ENCODE results near the gene CIAO3. TPM values are rescaled to one million over a fixed set of nuclear protein-coding genes. Genes with fewer than 3 reads are reported as not detected.

Gene CIAO3
- 23.2 and 34.6 TPM in 2 replicates for total RNA-seq

DNA sequence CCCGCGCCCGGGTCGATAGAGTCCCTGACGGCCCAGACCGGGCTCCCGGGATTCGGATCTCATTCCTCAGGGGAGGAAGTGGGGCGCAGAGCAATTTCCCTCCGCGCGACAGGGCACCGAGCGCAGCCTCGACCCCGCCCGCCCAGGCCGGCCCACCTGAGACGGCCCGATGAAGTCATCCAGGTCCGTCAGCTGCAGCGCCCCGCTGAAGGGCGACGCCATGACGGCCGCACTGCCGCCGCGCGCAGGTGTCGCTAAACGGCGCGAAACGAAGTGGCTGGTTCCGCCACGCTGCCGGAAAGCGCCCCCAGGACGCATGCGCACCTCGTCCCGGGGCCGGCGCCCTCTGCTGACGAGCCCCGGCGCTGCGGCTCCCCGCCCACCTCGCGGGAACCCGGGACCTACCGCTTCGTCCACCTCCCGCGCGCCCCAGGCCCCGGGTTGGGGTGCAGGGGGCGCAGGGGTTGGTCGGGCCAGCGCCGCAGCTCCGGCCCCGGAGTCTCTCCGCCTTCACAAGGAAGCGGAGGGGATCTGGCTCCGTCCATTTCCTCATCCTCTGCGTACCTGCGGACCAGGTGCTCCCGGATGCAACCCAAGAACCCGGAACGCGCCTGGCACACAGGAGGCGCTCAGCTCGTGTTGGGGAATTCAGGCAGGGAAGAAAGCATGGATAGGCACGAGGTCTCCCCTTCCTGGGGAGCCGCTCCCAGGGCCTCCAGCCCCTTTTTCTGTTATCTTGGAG is at the start of gene CIAO3:
CIAO3 (minus strand) TSS at position 234 of the 742 bp plus-strand sequence; CDS start at position 222, 12 bp downstream.
- DNase-seq (ENCODE audit: low read depth in 2 of 2) = peak; percentile 79 to 93

DNA sequence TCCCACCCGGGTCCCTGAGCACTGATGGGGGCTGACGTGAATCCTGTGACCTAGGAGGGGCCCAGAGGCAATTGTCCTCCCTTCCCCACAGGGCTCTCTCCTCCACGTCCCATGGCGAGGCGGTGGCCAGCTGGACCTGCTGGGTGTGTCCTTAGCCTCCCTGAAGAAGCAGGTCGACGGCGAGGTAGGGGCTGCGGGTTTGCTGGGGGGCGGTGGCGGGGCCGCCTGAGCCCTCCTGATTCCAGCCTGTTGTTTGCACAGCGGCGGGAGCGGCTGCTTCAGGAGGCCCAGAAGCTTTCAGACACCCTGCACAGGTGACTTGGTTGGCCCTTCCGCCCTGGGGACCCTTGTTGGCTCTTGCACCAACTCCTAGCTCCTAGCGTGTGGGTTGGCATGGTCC is 49.3 kb upstream of the CIAO3 start:
- DNase-seq (ENCODE audit: low read depth in 2 of 2) = no peak

DNA sequence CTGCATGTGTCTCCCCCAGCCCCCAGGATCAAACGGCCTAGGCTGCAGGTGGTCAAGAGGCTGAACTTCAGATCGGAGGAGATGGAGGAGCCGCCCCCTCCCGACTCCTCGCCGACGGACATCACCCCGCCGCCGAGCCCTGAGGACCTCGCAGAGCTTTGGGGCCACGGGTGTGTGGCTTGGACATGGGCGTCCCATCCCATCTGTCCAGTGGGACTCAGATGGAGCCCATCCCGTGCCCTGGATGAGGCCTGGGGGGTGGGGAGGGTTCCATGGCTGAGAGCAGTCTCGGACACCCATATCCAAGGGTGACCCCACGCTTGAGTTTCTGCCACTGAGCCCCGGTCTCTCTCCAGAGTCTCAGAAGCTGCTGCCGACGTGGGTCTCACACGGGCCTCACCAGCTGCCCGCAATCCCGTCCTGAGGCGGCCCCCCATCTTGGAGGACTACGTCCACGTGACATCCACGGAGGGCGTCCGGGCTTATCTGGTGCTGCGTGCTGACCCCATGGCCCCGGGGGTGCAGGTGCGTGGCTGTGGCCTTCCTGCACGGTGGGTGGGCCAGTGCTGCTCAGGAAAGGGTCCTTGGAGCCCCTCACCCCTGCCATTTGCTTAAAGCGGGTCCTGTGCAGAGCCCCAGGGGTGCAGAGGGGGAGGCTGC is 48.5 kb upstream of the CIAO3 start:
- no peak for DNase-seq (ENCODE audit: low read depth in 2 of 2)

DNA sequence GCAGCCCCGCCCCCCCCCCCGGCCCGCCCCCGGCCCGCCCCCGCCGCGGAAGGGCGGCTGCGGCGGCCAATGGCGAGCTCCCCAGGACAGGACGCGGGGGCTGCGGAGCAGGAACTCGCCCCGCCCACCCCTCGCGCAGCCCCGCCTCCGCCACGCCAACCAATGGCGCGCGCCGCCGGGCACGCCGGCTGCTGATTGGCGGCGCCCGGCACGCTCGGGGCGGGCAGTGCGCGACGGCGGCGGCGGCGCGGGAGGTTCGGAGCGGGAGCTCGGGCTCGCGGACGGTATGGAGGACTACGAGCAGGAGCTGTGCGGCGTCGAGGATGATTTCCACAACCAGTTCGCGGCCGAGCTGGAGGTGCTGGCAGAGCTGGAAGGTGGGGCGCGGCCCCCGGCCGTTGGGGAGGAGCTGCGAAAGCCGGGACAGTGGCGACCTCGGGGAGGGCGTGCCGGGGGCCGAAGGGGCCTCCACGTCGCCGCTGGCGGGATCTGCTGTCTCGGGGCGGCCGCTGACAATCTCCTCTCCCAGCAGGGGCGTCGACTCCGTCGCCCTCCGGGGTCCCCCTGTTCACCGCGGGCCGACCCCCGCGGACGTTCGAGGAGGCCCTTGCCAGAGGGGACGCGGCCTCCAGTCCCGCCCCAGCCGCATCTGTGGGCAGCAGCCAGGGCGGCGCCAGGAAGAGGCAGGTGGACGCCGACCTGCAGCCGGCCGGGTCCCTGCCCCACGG is 47.8 kb upstream of the CIAO3 start, which contains the start of gene CHTF18:
CHTF18 (plus strand) TSS at position 222 of the 728 bp plus-strand sequence; CDS start at position 287, 65 bp downstream.
- peak; percentile 74 to 95 for DNase-seq (ENCODE audit: low read depth in 2 of 2)

DNA sequence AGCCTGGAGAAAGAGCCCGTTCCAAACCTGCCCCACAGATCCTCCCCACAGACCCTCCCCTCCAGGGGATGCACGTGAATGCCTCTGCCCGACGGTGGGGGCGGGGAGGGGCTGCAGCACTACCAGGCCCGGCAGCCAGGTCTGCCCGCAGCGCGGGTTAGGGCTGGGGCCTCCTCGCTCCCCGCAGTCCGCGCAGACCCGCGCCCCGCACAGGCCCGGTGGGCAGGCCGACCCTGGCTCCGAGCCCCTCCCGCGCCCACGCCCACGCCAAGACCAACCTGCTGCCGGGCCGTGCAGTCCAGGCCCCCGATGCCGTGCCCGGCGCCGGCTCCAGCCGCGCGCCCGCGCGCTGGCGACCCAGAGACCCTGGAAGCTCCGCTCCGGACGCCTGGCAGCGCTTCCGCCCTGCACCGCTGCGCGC is 47.2 kb upstream of the CIAO3 start, which contains the start of gene RPUSD1:
RPUSD1 (minus strand) TSS at position 404 of the 421 bp plus-strand sequence. CDS start 644 bp downstream, outside the sequence.
- DNase-seq (ENCODE audit: low read depth in 2 of 2) = no peak

DNA sequence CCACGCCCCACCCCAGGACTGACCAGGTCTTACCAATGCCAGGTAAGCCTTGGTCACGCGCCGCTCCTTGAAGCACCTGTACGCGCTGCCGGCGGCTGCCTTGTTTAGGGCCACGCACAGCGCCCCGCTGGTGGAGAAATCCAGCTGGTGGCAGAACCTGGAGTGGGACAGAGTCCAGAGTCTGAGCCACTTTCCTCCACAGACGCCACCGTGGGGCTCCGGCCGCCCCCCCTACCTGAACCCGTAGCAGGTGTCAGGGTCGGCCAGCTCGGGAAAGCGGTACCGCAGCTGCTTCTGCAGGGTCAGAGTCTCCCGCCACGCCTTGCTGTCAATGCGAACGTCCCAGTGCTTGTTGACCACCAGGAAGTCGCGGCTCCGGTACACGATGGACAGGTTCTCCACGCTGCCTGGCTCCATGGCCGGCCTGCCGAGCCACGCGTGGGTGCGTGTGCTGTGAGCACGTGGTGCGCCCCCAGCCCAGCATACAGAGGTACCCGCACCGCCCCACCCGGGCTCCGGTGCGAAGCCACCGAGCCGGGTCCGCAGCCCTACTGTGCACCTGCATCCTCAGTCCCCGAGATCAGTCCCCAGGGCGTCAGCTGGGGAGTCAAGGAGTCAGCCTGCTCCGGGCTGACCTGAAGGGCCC is 46.6 kb upstream of the CIAO3 start:
- DNase-seq (ENCODE audit: low read depth in 2 of 2) = no peak

DNA sequence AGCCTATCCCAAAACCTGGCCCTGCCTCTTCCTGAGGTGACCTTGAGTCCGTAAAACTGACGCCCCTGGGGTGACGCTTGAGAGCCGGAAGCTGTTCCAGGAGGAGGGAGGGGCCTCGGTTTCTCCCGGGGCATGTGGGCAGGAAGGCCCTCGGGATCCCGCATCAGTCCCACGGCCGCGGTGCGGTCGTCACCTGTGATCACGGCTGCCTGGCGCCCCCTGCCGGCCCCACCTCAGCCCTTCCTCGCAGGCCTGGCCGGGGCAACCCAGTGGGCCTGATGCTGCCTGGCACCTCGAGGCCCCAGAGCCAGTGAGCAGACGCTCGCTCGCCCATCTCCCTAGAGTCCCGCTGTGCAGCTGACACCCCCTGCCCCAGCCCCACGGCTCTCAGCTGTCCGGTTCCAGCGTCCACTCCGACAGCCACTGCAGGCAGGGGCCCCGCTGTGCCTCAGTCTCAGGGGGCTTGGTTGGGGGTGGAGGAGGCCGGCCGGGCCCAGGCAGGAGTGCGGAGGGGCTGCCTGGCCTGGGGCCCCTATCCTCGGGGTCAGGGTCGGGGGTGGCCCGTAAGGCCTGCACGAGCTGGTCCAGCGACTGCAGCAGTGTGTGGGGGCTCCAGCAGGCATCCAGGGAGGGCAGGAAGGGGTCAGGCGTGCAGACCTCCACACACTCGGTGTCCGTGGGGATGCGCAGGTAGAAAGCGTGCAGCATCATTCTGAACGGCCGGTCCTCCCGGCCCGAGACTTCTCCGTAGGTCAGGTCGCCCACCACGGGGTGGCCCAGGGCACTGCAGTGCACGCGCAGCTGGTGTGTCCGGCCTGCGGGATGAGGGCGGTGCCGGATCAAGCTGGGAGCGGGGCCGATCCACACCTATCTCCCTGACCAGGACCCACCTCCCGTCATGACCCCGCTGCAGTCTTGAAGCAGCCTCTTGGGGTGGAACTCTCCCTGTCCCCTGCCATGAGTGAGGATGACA is 45.1 kb upstream of the CIAO3 start:
- peak; percentile 18 to 58 for DNase-seq (ENCODE audit: low read depth in 2 of 2)

DNA sequence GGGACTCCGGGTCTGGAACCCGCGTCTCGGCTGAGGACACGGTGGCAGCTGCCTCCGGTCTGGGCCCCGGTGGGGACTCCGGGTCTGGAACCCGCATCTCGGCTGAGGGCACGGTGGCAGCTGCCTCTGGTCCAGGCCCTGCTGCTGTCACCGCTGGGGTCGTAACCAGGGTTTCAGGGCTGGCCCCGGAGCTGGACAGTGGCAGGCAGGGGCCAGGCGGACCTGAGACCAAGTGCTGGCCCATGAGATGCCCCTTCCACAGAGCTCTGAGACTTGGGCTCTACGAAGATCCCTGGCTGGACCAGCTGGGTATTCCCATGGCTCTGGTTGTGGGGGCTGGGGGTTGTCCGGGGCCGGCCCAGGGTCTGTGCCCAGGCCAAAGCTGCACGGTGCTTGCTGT is 43.6 kb upstream of the CIAO3 start:
- DNase-seq (ENCODE audit: low read depth in 2 of 2) = no peak

DNA sequence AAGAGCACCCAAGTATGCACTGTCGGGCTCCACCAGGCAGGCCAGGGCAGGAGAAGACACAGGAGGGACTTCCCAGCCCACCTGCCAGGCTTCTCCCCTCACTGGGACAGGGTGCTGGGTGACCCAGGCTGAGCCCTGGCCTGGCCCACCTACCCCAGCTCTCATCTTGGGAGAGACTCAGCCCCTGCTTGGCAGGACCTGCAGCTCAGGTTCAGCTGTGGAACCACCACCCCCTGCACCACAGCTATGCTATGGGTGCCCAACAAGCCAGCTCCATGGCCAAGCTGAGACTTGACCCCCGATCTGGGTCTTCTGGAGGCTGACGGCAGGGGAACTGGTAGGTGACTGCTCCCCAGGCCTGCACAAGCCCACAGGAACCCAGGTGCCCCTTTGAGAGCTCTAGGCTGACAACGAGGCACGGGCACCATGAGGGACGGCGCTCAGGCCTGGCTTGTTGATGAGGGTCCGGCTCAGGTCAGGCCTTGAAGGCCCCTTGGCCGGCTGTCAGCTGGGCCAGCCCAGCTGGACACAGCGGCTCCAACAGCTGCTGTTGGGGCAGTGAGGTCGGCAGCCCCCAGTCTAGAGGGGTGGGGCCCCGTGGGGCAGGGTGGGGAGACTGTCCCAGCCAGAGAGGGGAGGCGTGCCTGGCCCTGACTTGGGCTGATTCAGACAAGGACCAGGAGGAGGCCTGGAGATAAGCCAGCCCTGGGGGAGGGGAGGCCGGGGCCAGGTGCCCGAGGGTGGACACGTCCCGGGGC is 42.8 kb upstream of the CIAO3 start:
- DNase-seq (ENCODE audit: low read depth in 2 of 2) = no peak

DNA sequence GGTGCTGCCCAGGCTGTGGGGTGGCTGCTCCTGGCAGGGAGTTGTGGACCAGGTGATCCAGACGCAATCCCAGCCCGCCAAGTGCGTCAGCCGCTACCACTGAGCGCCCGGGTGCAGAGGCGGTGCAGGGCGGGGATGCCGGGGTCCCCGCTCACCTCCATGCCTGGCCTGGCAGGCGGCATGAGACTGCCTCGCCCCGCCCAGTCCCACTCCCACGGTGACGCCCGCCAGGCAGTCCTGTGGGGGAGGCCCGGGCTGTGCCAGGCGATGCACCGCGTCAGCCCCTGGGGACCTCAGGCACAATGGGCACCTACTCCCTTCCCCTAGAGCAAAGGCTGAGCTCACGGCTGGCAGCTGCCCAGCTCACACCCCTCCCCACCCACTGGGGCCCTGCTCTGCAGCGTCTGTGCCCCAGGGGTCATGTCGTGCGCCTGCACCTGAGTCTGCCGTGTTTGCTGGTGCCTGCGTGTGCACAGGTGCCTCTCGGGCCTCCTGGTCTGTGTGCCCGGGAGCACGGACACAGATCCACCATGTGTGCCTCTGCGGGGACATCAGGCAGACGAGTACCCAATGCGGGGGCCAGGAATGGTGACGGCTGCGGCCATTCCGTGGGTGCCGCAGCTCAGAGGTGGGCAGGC is 42.1 kb upstream of the CIAO3 start:
- no peak for DNase-seq (ENCODE audit: low read depth in 2 of 2)

DNA sequence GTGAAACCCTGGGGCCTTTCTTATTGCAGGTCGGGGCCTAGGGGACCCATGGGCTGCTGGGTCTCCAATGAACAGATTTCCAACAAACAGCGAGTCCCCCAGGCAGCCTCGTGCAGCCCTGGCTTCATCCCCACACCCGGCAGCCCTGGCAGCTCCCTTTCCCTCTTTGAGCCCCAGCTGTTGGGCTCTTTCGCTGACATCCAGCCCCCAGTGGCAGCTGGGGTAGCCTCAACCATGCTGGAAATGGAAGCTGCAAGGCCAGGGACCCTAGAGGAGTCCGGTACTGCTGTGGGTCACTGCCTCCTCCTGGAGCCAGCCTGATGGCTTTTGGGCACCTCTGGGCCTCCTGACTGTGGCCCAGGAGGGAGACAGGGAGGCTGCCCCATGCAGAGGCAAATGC is 41.5 kb upstream of the CIAO3 start:
- DNase-seq (ENCODE audit: low read depth in 2 of 2) = no peak

DNA sequence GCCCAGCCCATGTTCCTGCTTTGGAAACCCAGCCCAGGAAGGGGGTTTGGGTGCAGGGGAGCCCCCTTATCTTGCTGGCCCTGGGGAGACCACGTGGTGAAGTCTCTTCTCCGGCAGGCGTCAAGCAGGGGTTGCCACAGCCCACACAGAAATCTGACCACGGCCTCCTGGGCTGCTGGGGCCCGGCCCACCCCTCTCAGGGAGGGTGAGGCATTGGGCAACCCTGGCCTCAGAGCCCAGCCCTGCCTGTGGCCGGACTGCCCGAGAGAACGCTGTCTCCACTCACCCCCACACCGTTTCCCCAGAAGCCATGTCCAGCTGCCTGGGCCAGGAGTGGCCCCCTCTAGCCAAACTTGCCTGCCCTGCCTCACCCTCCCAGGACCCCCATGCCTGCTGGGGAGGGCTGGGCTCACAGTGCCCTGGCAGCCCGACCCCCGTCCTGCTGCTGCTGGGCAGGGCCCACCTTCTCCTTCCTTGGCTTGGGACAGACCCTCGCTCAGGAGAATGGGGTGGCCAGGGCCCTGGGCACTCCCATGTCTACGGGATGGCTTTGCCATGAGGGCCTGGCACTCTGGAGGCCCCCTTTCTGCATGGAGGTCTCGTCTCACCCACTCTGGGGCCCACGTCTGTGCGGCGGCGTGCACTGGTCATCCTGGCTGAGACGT is 40.7 kb upstream of the CIAO3 start:
- DNase-seq (ENCODE audit: low read depth in 2 of 2) = no peak

DNA sequence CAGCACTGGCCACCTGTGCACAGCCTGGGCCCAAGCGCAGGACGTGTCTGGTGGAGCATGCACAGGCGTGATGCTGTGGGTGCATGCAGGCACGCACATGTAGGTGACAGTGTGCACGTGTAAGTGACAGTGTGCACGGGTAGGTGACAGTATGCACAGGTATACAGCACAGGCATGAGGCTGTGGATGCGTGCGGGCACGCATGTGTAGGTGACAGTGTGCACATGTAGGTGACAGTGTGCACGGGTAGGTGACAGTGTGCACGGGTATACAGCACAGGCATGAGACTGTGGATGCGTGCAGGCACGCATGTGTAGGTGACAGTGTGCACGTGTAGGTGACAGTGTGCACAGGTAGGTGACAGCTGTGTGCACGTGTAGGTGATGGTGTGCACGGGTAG is 39.5 kb upstream of the CIAO3 start:
- DNase-seq (ENCODE audit: low read depth in 2 of 2) = no peak

DNA sequence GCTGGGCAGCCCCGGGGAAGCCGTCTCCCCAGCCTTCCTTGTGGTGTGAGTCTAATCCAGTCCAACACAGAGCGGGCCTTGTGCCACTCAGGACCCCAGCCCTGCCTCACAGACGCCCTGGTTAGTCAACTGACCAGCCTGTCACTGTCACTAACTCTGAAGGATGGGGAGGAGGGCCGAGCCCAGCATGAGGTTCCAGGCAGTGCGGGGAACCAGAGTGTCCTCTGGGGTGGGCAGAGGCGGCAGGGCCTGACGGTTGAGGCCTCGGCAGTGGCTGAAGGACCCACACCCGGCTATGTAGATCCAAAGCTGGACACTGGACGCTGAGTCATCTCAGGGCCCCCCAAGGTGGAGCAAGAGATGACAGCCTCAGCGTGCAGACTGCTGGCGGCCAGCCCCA is 38.8 kb upstream of the CIAO3 start:
- no peak for DNase-seq (ENCODE audit: low read depth in 2 of 2)

DNA sequence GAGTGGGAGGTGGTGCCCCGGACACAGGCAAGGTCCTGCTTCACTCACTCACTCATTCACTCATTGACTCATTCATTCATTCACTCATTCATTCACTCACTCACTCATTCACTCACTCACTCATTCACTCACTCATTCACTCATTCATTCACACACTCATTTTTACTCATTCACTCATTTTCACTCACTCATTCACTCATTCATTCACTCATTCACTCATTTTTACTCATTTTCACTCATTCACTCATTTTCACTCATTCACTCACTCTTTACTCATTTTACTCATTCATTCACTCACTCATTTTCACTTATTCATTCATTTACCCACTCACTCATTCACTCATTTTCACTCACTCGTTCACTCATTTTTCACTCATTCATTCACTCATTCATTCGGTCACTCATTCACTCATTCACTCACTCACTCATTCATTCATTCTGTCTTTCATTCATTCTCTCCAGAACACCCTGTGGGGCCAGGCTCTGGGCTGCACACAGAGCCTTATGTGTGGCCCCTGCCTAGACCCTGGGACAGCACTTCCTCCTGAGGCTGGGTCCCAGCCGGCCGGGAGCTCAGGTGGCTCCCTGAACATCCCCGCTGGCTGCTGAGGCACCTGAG is 38.2 kb upstream of the CIAO3 start:
- DNase-seq (ENCODE audit: low read depth in 2 of 2) = no peak

DNA sequence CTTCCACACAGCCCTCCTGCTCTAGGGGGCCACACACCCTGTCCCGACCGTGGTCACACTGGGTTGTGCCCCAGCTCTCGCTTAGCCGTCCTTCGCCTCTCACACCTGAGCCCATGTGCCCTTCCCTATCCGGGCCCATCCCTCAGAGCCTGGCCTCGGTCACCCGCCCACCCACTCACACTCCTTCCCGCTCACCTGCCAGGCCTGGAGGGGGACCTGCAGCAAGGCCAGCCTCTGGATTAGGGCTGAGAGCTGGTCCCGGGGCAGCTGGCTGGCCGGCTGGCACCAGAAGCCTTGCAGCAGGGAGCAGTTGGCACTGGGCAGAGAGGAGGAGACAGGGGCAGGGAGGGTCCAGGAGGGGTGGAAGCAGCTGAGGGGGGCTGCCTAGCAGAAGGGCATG is 37.6 kb upstream of the CIAO3 start:
- DNase-seq (ENCODE audit: low read depth in 2 of 2) = no peak

DNA sequence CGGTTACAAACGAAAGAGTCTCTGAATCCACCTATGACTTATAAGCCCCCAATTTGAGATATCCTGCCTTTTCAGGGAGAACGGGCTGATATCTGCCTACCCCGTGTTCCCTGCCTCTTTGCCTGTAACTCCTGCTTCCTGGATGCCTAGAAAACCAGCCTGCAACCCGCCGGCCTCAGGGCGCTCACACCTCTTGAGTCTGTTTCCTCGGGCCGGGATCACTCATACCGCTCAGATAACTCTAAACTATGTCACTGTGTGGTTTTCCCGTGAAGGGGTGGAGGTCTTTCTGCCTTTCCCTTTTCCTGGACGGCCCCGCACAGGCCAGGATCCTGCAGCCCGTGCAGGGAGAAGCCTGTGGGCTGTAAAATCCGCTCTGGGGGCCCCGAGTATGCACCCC is 37.0 kb upstream of the CIAO3 start:
- no peak for DNase-seq (ENCODE audit: low read depth in 2 of 2)

DNA sequence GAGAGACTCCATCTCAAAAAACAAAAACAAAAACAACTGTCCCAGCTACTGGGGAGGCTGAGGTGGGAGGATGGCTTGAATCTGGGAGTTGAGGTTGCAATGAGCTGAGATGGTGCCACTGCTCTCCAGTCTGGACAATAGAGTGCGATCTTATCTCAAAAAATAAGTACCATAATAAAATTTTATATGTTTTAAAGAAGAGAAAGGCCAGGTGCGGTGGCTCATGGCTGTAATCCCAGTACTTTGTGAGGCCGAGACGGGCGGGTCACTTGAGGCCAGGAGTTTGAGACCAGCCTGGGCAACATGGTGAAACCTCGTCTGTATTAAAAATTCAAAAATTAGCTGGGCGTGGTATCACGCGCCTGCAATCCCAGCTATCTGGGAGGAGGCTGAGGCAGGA is 36.0 kb upstream of the CIAO3 start:
- DNase-seq (ENCODE audit: low read depth in 2 of 2) = no peak
